ENCODE data around the gene ZNF365. TPM values are rescaled to one million over a fixed set of nuclear protein-coding genes. Genes with fewer than 3 reads are reported as not detected.

ZNF365 gene
- total RNA-seq, 1 donor from 2014 or later: 1.2 TPM

Other genes with a start within 250 kb of the ZNF365 start
- gene RTKN2, start 105.5 kb upstream of the ZNF365 start, total RNA-seq: 0.03 TPM